Adrenal gland (tissue), 12 donors: ENCODE data around the gene SACM1L. TPM values are rescaled to one million over a fixed set of nuclear protein-coding genes. Genes with fewer than 3 reads are reported as not detected.

Experiments
- DNase-seq, 7 donors: peaks; one replicate each; pipeline ENCODE4 v3.0.0-alpha.2; 2019 to 2020
- H3K27ac ChIP-seq, 5 donors: fragments of 200-600 bp; sonication (generic) in 4 of 5; 1 replicate in 3 of 5; 2 replicates in 2 of 5; pipeline versions ENCODE4 v1.5.1 to v1.8.0; 2016 to 2020; ENCODE audit warnings: mild to moderate bottlenecking in 1 of 5
- H3K27me3 ChIP-seq: fragments of 200-600 bp; 2 replicates; pipeline ENCODE4 v1.8.0; 2021
- H3K36me3 ChIP-seq, 2 donors: fragments of 200-600 bp; replicated peaks in 1 of 2; 1 replicate in 1 of 2; 2 replicates in 1 of 2; pipeline versions ENCODE4 v1.5.1 to v1.8.0; 2018 to 2022
- H3K4me1 ChIP-seq, 2 donors: fragments of 200-600 bp; replicated peaks in 1 of 2; 1 replicate in 1 of 2; 2 replicates in 1 of 2; pipeline versions ENCODE4 v1.5.1 to v1.8.0; 2018 to 2021
- H3K4me3 ChIP-seq, 4 donors: fragments of 200-600 bp; sonication (generic) in 3 of 4; one replicate each; pipeline ENCODE4 v1.5.1; 2016 to 2018
- H3K9me3 ChIP-seq, 3 donors: fragments of 200-600 bp; sonication (generic) in 1 of 3; replicated peaks in 1 of 3; 1 replicate in 2 of 3; 2 replicates in 1 of 3; pipeline versions ENCODE4 v1.5.1 to v1.8.0; 2016 to 2021
- CTCF ChIP-seq, 6 experiments: fragments of 450-650 bp in 4 of 6; fragments of 200-600 bp in 2 of 6; sonication (generic) in 1 of 6; IDR thresholded peaks; 1 replicate in 5 of 6; 2 replicates in 1 of 6; pipeline versions ENCODE4 v1.5.1 to v1.8.0; 2016 to 2021; ENCODE audit warnings: antibody characterized with exemption in 6 of 6, mild to moderate bottlenecking in 2 of 6, moderate library complexity in 1 of 6
- POLR2A ChIP-seq, 2 donors: fragments of 450-650 bp; IDR thresholded peaks; one replicate each; pipeline ENCODE4 v1.6.1; 2017; ENCODE audit warnings: antibody characterized with exemption in 2 of 2, mild to moderate bottlenecking in 2 of 2, moderate library complexity in 1 of 2
- WGBS, 4 donors: extraction: QIAGEN DNeasy Blood & Tissue Kit in 2 of 4; methylation state at CpG; one replicate each; pipeline versions ENCODE4 v1.1.5 to v1.1.7; 2013 to 2017; 5-methylcytosine and 5-hydroxymethylcytosine counted together
- intact Hi-C, 2 donors: fragments of 100-400 bp; cut with DNase I; formaldehyde crosslinking; loops; one replicate each; pipeline versions ENCODE4 v1.14.1 to v1.15.0; 2022 to 2023
- polyA plus RNA-seq, 3 donors: library from polyadenylated mRNA; stranded (reverse); fragments of 200-250 nt in 2 of 3; fragments of 350-450 nt in 1 of 3; fragmentation: Illumina TruSeq in 1 of 3; extraction: RNeasy Lipid Tissue Mini Kit (QIAGEN cat#74804) in 1 of 3; gene quantifications; one replicate each; pipeline ENCODE4 v1.2.3, GENCODE V29; 2013 to 2014
- total RNA-seq, 9 donors: library from RNA; depleted of rRNA in 4 of 9; stranded (reverse); fragments of >200 nt in 4 of 9; fragments of 120-200 nt in 1 of 9; fragmentation: NEBNext Ultra II Directional in 1 of 9; extraction: Animal tissue kit (Norgen Biotek cat#: 25700) in 1 of 9; gene quantifications; one replicate each; pipeline versions ENCODE4 v1.1.0 to v1.2.4, GENCODE V29; 2013 to 2023
- donor health status: healthy with polysubstance abuse.
- donor health status: Bipolar disorder and iron deficiency.
- donor health status: DM: yes; HTN: yes; CAD: no.
- donor health status: DM: no; HTN: no; CAD: no.
- donor health status: DM: no; HTN: no; CAD: no.
- donor health status: DM: yes; HTN: yes; CAD: no.

The SACM1L gene
- total and polyA plus RNA-seq, 12 donors: 22.5 to 63.2 (median 44.8) TPM

GRCh38 chr3:45700570-45701073 lies 11.4 kb downstream of the SACM1L start:
- Histone ChIP-seq H3K36me3 (peaks cover 0 to 7% of the 10 kb centered on the region in 2 donors), H3K4me3 (no peak overlapping the region), H3K9me3 (no peaks in the 10 kb centered on the region), H3K4me1 (peaks cover 0 to 6% of the 10 kb centered on the region in 2 donors), H3K27ac (no peak overlapping the region), H3K27me3 (no peaks in the 10 kb centered on the region)
- no peak for DNase-seq
- intact Hi-C loops: no loop called here
- TF ChIP-seq POLR2A (IDR thresholded peaks at IDR 0.05) (no peak), CTCF (IDR thresholded peaks at IDR 0.05) (no peak)
- 93 to 98% (median 98%) methylated on average over 6 of the region's 6 CpGs for WGBS, 4 donors

GRCh38 chr3:45701172-45701867 lies 12.1 kb downstream of the SACM1L start:
- intact Hi-C loops: no loop called here
- Histone ChIP-seq H3K9me3 (no peaks in the 10 kb centered on the region), H3K36me3 (peaks cover 0 to 12% of the 10 kb centered on the region in 2 donors), H3K4me3 (no peak overlapping the region), H3K4me1 (peaks cover 0 to 13% of the 10 kb centered on the region in 2 donors), H3K27ac (no peak overlapping the region), H3K27me3 (no peaks in the 10 kb centered on the region)
- 82 to 88% (median 86%) methylated on average over 9 of the region's 9 CpGs for WGBS, 4 donors
- TF ChIP-seq CTCF (IDR thresholded peaks at IDR 0.05): no peak
- no peak for TF ChIP-seq POLR2A (IDR thresholded peaks at IDR 0.05)
- no peak for DNase-seq

GRCh38 chr3:45704301-45704943 lies 15.2 kb downstream of the SACM1L start:
- intact Hi-C loops: no loop called here
- WGBS, 4 donors: 90 to 95% (median 93%) methylated on average over 4 of the region's 4 CpGs

GRCh38 chr3:45705839-45706808 lies 16.9 kb downstream of the SACM1L start:
- Histone ChIP-seq H3K4me3 (no peak overlapping the region), H3K27ac (peak overlapping the region in 2 of 5 donors; percentile 46 to 59), H3K27me3 (no peaks in the 10 kb centered on the region), H3K36me3 (peaks cover 0 to 41% of the 10 kb centered on the region in 2 donors), H3K4me1 (peaks cover 0 to 17% of the 10 kb centered on the region in 2 donors), H3K9me3 (no peaks in the 10 kb centered on the region)
- 61 to 70% (median 64%) methylated on average over 2 of the region's 2 CpGs for WGBS, 4 donors
- DNase-seq: no peak
- intact Hi-C loops: no loop called here
- TF ChIP-seq POLR2A (IDR thresholded peaks at IDR 0.05) (no peak), CTCF (IDR thresholded peaks at IDR 0.05) (no peak)

More at GRCh38 chr3:45704301-45704943, 15.2 kb downstream of the SACM1L start:
- Histone ChIP-seq H3K4me3 (no peak overlapping the region), H3K9me3 (no peaks in the 10 kb centered on the region), H3K4me1 (peaks cover 0 to 17% of the 10 kb centered on the region in 2 donors), H3K27ac (no peak overlapping the region), H3K27me3 (no peaks in the 10 kb centered on the region), H3K36me3 (peaks cover 0 to 33% of the 10 kb centered on the region in 2 donors)
- no peak for TF ChIP-seq POLR2A (IDR thresholded peaks at IDR 0.05)
- no peak for DNase-seq
